K562 (cell line): Measurements from ENCODE around the gene CCDC82. TPM values are rescaled to one million over a fixed set of nuclear protein-coding genes. Genes with fewer than 3 reads are reported as not detected.

Experiments
- CEBPG ChIP-seq, 3 experiments: fragments of 200-800 bp in 1 of 3; sonication (Bioruptor generic) in 1 of 3; sonication (generic) in 1 of 3; formaldehyde crosslinking in 1 of 3; IDR thresholded peaks in 2 of 3; conservative IDR thresholded peaks in 1 of 3; 2 replicates each; pipeline versions ENCODE4 v1.6.1 to v1.8.0; 2016 to 2022; ENCODE audit warnings: missing compliant biosample characterization in 2 of 3, missing genetic modification characterization in 2 of 3, mild to moderate bottlenecking in 1 of 3, missing genetic modification reagents in 1 of 3
- CREBBP ChIP-seq: IDR thresholded peaks from one replicate; pipeline ENCODE4 v1.6.1; 2012; ENCODE audit warnings: low read depth, mild to moderate bottlenecking, control low read depth, inconsistent platforms, low read length
- TAL1 ChIP-seq: fragments of 450-650 bp; IDR thresholded peaks from 2 replicates; pipeline ENCODE4 v1.6.1; 2016; ENCODE audit warnings: mild to moderate bottlenecking
- TBL1XR1 ChIP-seq, 2 experiments: IDR thresholded peaks; 2 replicates each; pipeline ENCODE4 v1.6.1; 2012; ENCODE audit warnings: improper control_type of control experiment in 2 of 2, low read length in 2 of 2, mild to moderate bottlenecking in 1 of 2
- ZC3H8 ChIP-seq: fragments of 450-650 bp; IDR thresholded peaks from 2 replicates; pipeline ENCODE4 v1.6.1; 2017
- ZNF121 ChIP-seq: sonication (generic); formaldehyde crosslinking; conservative IDR thresholded peaks from 2 replicates; pipeline ENCODE4 v1.8.0; 2022; ENCODE audit warnings: missing genetic modification reagents
- ZNF146 ChIP-seq: IDR thresholded peaks from one replicate; pipeline ENCODE4 v1.6.1; 2018; ENCODE audit warnings: missing compliant biosample characterization; ENCODE audit not compliant: unreplicated experiment
- ZNF24 ChIP-seq: fragments of 450-650 bp; IDR thresholded peaks from 2 replicates; pipeline ENCODE4 v1.6.1; 2016
- ZNF707 ChIP-seq: fragments of 250-450 bp; sonication (Bioruptor Pico); conservative IDR thresholded peaks from 2 replicates; pipeline ENCODE4 v1.8.0; 2022; ENCODE audit warnings: inconsistent platforms, mild to moderate bottlenecking, moderate library complexity
- ZSCAN29 ChIP-seq: fragments of 450-650 bp; IDR thresholded peaks from 2 replicates; pipeline ENCODE4 v1.6.1; 2017
- polyA plus RNA-seq, 8 experiments: library from polyadenylated mRNA; depleted of rRNA in 4 of 8; stranded (reverse) in 5 of 8; unstranded in 3 of 8; fragments of >200 nt; fragmentation: Nextera tagmentation in 2 of 8; fragmentation: Illumina TruSeq in 1 of 8; extraction: Ambion mirVana in 2 of 8; extraction: Trizol in 1 of 8; gene quantifications; 2 replicates each; pipeline versions ENCODE4 v1.2.1 to v1.2.3, GENCODE V29; 2011 to 2014; ENCODE audit warnings: inconsistent platforms in 1 of 8, missing spikeins in 1 of 8
- total RNA-seq, 7 experiments: library from RNA; depleted of rRNA in 6 of 7; stranded (reverse); fragments of >200 nt in 6 of 7; fragmentation: Illumina TruSeq in 2 of 7; extraction: Trizol in 2 of 7; gene quantifications; 2 replicates each; pipeline versions ENCODE4 v1.2.1 to v1.2.3, GENCODE V29; 2011 to 2021; ENCODE audit warnings: low replicate concordance in 1 of 7
- TF ChIP-seq, protein P1 (sequence below): sonication (generic); formaldehyde crosslinking; IDR thresholded peaks from 2 replicates; pipeline ENCODE4 v1.8.0; 2022; ENCODE audit warnings: mild to moderate bottlenecking, missing genetic modification reagents
- TF ChIP-seq, protein P2 (sequence below), 3 experiments: fragments of 200-800 bp in 1 of 3; fragments of 250-450 bp in 1 of 3; fragments of 450-650 bp in 1 of 3; sonication (Bioruptor Pico) in 1 of 3; sonication (Bioruptor generic) in 1 of 3; formaldehyde crosslinking in 1 of 3; IDR thresholded peaks; 2 replicates each; pipeline versions ENCODE4 v1.6.1 to v1.8.0; 2016 to 2022; ENCODE audit warnings: mild to moderate bottlenecking in 2 of 3, missing genetic modification characterization in 2 of 3, missing compliant biosample characterization in 1 of 3, moderate library complexity in 1 of 3
- TF ChIP-seq, protein P3 (sequence below): conservative IDR thresholded peaks from 2 replicates; pipeline ENCODE4 v1.6.1; 2011; ENCODE audit warnings: low read depth, mild to moderate bottlenecking, low read length; ENCODE audit not compliant: control insufficient read depth
- TF ChIP-seq, protein P4 (sequence below): fragments of 250-450 bp; sonication (Bioruptor Pico); IDR thresholded peaks from 2 replicates; pipeline ENCODE4 v1.5.1; 2021; ENCODE audit warnings: mild to moderate bottlenecking

The CCDC82 gene
- total and polyA plus RNA-seq, 9 of the 15 experiments (the other 6 are each of a cell fraction or from before 2014, with no cell fraction given), result 12.5 to 51.3 (median 24.5) TPM

DNA sequence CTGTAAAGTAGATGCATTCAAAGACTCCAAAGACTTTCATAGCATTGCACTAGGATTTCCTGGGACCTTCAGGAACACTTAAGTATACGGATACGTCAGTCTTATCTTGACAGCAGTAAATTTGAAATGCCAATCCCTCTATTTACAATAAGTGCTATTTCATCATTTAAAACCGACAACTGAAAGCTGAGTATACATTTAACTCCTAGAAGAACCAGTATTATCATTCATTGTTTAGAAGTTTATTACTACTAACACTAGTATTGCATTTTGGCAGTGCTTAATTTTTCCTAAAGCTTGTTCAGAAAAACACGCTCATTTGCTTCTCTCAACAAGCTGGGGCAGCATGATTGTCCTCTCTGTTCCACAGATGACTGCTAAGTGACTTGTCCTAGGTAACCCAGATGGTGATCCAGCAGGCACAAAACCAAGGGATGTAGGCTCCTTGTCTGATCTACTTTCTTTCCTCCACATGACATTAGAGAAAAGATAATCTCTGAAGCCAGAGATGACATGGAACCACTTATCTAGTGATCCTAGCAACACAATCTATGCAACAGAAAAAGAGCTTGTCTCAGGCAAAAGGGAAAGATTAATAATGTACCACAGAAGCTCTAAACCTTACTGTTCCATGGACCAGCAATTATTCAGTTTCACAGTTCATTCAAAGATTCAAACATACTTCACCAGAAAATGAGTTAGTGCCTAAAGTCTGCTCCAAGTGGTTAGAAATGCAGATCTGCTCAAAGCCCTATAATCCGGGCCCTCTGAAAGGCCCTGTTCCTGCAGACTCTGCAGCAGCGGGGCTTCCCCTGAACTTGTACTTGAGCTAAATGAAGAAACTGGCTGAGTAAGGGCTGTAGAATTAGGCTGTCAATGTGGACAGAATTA, 51.9 kb downstream of the CCDC82 start (continued):
- TF ChIP-seq, protein P1, sequence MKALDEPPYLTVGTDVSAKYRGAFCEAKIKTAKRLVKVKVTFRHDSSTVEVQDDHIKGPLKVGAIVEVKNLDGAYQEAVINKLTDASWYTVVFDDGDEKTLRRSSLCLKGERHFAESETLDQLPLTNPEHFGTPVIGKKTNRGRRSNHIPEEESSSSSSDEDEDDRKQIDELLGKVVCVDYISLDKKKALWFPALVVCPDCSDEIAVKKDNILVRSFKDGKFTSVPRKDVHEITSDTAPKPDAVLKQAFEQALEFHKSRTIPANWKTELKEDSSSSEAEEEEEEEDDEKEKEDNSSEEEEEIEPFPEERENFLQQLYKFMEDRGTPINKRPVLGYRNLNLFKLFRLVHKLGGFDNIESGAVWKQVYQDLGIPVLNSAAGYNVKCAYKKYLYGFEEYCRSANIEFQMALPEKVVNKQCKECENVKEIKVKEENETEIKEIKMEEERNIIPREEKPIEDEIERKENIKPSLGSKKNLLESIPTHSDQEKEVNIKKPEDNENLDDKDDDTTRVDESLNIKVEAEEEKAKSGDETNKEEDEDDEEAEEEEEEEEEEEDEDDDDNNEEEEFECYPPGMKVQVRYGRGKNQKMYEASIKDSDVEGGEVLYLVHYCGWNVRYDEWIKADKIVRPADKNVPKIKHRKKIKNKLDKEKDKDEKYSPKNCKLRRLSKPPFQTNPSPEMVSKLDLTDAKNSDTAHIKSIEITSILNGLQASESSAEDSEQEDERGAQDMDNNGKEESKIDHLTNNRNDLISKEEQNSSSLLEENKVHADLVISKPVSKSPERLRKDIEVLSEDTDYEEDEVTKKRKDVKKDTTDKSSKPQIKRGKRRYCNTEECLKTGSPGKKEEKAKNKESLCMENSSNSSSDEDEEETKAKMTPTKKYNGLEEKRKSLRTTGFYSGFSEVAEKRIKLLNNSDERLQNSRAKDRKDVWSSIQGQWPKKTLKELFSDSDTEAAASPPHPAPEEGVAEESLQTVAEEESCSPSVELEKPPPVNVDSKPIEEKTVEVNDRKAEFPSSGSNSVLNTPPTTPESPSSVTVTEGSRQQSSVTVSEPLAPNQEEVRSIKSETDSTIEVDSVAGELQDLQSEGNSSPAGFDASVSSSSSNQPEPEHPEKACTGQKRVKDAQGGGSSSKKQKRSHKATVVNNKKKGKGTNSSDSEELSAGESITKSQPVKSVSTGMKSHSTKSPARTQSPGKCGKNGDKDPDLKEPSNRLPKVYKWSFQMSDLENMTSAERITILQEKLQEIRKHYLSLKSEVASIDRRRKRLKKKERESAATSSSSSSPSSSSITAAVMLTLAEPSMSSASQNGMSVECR, result no peak
- no peak for TF ChIP-seq ZC3H8
- TF ChIP-seq TAL1, result peak; percentile 72
- TF ChIP-seq ZNF707, result no peak
- TF ChIP-seq CEBPG (CRISPR knock-in tag; IDR thresholded peaks at IDR 0.05), result peak; percentile 51; the same call in 1 of the 2 replicates
- peak; percentile 68 to 88 for TF ChIP-seq CEBPG (tag; conservative IDR thresholded peaks at IDR 0.05 in 1 of 2, IDR thresholded peaks at IDR 0.05 in 1 of 2)
- TF ChIP-seq ZNF146 (CRISPR knock-in tag), result no peak
- TF ChIP-seq TBL1XR1 (IDR thresholded peaks at IDR 0.05; ENCODE audit: low read length in 2 of 2), result peak in 1 of 2 experiments; percentile 34; a peak in 1 of 4 replicates
- TF ChIP-seq ZNF24, result no peak
- no peak for TF ChIP-seq ZNF121 (CRISPR knock-in tag)
- TF ChIP-seq, protein P2, sequence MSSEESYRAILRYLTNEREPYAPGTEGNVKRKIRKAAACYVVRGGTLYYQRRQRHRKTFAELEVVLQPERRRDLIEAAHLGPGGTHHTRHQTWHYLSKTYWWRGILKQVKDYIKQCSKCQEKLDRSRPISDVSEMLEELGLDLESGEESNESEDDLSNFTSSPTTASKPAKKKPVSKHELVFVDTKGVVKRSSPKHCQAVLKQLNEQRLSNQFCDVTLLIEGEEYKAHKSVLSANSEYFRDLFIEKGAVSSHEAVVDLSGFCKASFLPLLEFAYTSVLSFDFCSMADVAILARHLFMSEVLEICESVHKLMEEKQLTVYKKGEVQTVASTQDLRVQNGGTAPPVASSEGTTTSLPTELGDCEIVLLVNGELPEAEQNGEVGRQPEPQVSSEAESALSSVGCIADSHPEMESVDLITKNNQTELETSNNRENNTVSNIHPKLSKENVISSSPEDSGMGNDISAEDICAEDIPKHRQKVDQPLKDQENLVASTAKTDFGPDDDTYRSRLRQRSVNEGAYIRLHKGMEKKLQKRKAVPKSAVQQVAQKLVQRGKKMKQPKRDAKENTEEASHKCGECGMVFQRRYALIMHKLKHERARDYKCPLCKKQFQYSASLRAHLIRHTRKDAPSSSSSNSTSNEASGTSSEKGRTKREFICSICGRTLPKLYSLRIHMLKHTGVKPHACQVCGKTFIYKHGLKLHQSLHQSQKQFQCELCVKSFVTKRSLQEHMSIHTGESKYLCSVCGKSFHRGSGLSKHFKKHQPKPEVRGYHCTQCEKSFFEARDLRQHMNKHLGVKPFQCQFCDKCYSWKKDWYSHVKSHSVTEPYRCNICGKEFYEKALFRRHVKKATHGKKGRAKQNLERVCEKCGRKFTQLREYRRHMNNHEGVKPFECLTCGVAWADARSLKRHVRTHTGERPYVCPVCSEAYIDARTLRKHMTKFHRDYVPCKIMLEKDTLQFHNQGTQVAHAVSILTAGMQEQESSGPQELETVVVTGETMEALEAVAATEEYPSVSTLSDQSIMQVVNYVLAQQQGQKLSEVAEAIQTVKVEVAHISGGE (CRISPR knock-in tag; IDR thresholded peaks at IDR 0.05), result peak in 1 of 3 experiments; percentile 22; a peak in 1 of 6 replicates
- TF ChIP-seq, protein P3, sequence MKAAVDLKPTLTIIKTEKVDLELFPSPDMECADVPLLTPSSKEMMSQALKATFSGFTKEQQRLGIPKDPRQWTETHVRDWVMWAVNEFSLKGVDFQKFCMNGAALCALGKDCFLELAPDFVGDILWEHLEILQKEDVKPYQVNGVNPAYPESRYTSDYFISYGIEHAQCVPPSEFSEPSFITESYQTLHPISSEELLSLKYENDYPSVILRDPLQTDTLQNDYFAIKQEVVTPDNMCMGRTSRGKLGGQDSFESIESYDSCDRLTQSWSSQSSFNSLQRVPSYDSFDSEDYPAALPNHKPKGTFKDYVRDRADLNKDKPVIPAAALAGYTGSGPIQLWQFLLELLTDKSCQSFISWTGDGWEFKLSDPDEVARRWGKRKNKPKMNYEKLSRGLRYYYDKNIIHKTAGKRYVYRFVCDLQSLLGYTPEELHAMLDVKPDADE, result no peak
- no peak for TF ChIP-seq ZSCAN29
- no peak for TF ChIP-seq CREBBP
- TF ChIP-seq, protein P4, sequence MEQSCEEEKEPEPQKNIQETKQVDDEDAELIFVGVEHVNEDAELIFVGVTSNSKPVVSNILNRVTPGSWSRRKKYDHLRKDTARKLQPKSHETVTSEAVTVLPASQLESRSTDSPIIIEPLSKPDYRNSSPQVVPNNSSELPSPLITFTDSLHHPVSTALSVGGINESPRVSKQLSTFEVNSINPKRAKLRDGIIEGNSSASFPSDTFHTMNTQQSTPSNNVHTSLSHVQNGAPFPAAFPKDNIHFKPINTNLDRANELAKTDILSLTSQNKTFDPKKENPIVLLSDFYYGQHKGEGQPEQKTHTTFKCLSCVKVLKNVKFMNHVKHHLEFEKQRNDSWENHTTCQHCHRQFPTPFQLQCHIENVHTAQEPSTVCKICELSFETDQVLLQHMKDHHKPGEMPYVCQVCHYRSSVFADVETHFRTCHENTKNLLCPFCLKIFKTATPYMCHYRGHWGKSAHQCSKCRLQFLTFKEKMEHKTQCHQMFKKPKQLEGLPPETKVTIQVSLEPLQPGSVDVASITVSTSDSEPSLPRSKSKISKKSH (CRISPR knock-in tag), result no peak
